Right atrium auricular region (tissue), 2 donors: Measurements from ENCODE around the gene AGRN. TPM values are rescaled to one million over a fixed set of nuclear protein-coding genes. Genes with fewer than 3 reads are reported as not detected.
"Not testable (repeated sequence)": the region's sequence is repeated elsewhere in the genome, so short reads cannot be mapped to it uniquely, and the experiment has no call there.

Source experiments
- DNase-seq: peaks from one replicate; pipeline ENCODE4 v3.0.0-alpha.2; 2019; ENCODE audit warnings: low spot score
- H3K27ac ChIP-seq, 2 donors: fragments of 200-600 bp; sonication (generic); 1 replicate in 1 of 2; 2 replicates in 1 of 2; pipeline ENCODE4 v1.5.1; 2016 to 2019
- H3K27me3 ChIP-seq, 2 donors: fragments of 200-600 bp; sonication (generic); one replicate each; pipeline versions ENCODE4 v1.5.1 to v1.6.0; 2017 to 2019
- H3K36me3 ChIP-seq: fragments of 200-600 bp; sonication (generic); one replicate; pipeline ENCODE4 v1.5.1; 2016
- H3K4me1 ChIP-seq, 2 donors: fragments of 200-600 bp; sonication (generic); one replicate each; pipeline versions ENCODE4 v1.5.1 to v1.6.0; 2017 to 2019
- H3K4me3 ChIP-seq, 2 donors: fragments of 200-600 bp; sonication (generic); 1 replicate in 1 of 2; 2 replicates in 1 of 2; pipeline ENCODE4 v1.5.1; 2017 to 2019; ENCODE audit warnings: mild to moderate bottlenecking in 1 of 2, moderate library complexity in 1 of 2
- H3K9me3 ChIP-seq, 2 donors: fragments of 200-600 bp; sonication (generic); one replicate each; pipeline ENCODE4 v1.5.1; 2019
- total RNA-seq, 2 donors: library from RNA; depleted of rRNA; stranded (reverse); fragments of >200 nt; gene quantifications; one replicate each; pipeline ENCODE4 v1.1.0, GENCODE V29; 2016
- TF ChIP-seq, protein P1 (sequence below), 2 donors: fragments of 200-600 bp; sonication (generic); IDR thresholded peaks; one replicate each; pipeline ENCODE4 v1.5.1; 2019; ENCODE audit warnings: antibody characterized with exemption in 2 of 2

AGRN gene
- total RNA-seq, 2 donors from 2014 or later: 22.5 to 27.9 TPM

DNA sequence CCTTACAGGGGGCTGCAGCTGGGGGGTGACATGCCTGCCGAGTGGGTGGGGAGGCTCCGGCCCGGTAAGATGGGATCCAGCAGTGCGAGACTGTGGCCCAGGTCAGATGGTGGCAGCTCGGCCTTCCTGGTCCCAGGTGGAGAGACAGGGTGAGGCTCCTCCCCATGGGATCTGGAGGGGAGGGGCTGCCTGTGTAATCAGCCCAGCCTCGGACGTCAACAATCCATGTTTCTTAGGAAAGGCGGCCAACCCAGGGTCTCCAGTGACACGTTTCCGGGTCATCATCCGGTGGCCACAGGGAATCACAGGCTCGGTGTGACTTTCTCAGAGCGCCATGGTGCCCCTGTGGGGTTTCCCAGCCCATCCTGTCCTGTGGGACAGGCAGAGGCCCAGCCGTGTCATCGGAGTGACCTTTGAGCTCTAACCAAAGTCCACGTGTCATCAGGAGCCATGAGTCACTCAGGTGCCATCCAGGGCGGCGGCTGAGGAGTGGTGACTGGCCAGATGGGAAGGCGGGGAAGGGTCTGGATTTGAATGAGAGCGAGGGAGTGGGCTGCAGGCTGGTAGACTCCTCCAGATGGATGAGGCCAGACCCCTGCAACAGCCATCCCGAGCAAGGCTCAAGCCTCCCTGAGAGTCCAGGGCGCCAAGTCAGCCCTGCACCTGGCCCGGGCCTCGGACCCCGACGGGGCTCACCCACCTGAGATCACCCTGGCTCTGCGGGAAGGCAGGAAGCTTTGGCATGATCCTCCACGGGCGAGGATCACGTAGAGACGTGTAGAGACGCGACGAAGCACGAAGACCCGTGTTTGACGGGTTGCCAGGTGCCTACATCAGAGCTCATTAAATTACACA, 13.4 kb upstream of the AGRN start:
- Histone ChIP-seq H3K4me1 (peaks cover 0 to 31% of the 10 kb centered on the region in 2 donors), H3K27me3 (no peaks in the 10 kb centered on the region), H3K36me3 (no peaks in the 10 kb centered on the region), H3K27ac (no peak overlapping the region), H3K9me3 (no peaks in the 10 kb centered on the region), H3K4me3 (no peak overlapping the region)
- DNase-seq: no peak
- TF ChIP-seq, protein P1, sequence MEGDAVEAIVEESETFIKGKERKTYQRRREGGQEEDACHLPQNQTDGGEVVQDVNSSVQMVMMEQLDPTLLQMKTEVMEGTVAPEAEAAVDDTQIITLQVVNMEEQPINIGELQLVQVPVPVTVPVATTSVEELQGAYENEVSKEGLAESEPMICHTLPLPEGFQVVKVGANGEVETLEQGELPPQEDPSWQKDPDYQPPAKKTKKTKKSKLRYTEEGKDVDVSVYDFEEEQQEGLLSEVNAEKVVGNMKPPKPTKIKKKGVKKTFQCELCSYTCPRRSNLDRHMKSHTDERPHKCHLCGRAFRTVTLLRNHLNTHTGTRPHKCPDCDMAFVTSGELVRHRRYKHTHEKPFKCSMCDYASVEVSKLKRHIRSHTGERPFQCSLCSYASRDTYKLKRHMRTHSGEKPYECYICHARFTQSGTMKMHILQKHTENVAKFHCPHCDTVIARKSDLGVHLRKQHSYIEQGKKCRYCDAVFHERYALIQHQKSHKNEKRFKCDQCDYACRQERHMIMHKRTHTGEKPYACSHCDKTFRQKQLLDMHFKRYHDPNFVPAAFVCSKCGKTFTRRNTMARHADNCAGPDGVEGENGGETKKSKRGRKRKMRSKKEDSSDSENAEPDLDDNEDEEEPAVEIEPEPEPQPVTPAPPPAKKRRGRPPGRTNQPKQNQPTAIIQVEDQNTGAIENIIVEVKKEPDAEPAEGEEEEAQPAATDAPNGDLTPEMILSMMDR (IDR thresholded peaks at IDR 0.05): no peak

DNA sequence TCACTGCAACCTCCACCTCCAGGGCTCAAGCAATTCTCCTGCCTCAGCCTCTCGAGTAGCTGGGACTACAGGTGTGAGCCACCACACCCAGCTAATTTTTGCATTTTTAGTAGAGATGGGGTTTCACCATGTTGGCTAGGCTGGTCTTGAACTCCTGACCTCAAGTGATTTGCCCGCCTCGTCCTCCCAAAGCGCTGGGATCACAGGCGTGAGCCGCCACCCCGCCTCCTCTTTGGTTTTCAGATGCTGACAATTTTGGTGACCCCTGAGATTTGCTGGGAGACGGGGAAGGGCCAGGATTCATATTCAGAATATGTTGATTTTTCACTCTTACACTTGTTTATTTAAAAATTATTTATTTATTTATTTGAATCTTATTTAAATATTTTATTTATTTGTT, 9.8 kb upstream of the AGRN start:
- peaks cover 0 to 24% of the 10 kb centered on the region in 2 donors for H3K4me1 ChIP-seq
- not testable (repeated sequence) for DNase-seq, H3K27me3 ChIP-seq, H3K4me3 ChIP-seq, H3K27ac ChIP-seq, H3K36me3 ChIP-seq, H3K9me3 ChIP-seq

- Histone ChIP-seq H3K27me3 (no peaks in the 10 kb centered on the region), H3K4me3 (no peak overlapping the region), H3K9me3 (no peaks in the 10 kb centered on the region), H3K27ac (no peak overlapping the region), H3K4me1 (peaks cover 0 to 11% of the 10 kb centered on the region in 2 donors), H3K36me3 (no peaks in the 10 kb centered on the region)
- TF ChIP-seq, protein P1 (IDR thresholded peaks at IDR 0.05): no peak
- no peak for DNase-seq
These were observed 8.4 kb upstream of the AGRN start for GRCh38 chr1:1011396-1011949.

DNA sequence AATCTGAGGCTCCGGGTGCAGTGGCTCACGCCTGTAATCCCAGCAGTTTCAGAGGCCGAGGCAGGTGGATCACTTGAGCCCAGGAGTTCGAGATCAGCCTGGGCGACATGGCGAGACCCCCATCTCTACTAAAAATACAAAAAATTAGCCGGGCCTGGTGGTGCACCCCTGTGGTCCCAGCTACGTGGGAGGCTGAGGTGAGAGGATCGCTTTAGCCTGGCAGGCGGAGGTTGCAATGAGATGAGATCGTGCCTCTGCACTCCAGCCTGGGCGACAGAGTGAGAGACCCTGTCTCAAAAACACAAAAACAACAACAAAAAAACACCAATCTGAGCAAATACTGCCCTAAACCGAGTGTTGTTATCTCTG, 7.2 kb upstream of the AGRN start:
- DNase-seq: not testable (repeated sequence)

GRCh38 chr1:1013105-1013921, 6.6 kb upstream of the AGRN start, which contains the start of gene ISG15:
Gene ISG15 (plus strand): TSS chr1:1013497. CDS start chr1:1013574, 77 bp downstream.
- H3K36me3 ChIP-seq: no peaks in the 10 kb centered on the region
- peak within 1 kb of the TSS; percentile 60 to 68 for H3K4me3 ChIP-seq
- H3K27ac ChIP-seq: peak within 1 kb of the TSS; percentile 90 to 94
- peaks cover 0 to 11% of the 10 kb centered on the region in 2 donors for H3K4me1 ChIP-seq
- DNase-seq: peak; percentile 96
- no peaks in the 10 kb centered on the region for H3K27me3 ChIP-seq
- H3K9me3 ChIP-seq: no peaks in the 10 kb centered on the region
- TF ChIP-seq, protein P1 (IDR thresholded peaks at IDR 0.05): no peak

More for the DNA sequence above, 7.2 kb upstream of the AGRN start:
- peak overlapping the region; percentile 60 to 68 for H3K4me3 ChIP-seq
- not testable (repeated sequence) for H3K27me3 ChIP-seq, H3K9me3 ChIP-seq, H3K36me3 ChIP-seq
- H3K4me1 ChIP-seq: peaks cover 0 to 11% of the 10 kb centered on the region in 2 donors
- peak overlapping the region; percentile 90 to 94 for H3K27ac ChIP-seq

GRCh38 chr1:1013922-1014648, 5.8 kb upstream of the AGRN start:
- H3K4me3 ChIP-seq: peak overlapping the region; percentile 60 to 68
- TF ChIP-seq, protein P1 (IDR thresholded peaks at IDR 0.05): no peak

More at GRCh38 chr1:1013922-1014648, 5.8 kb upstream of the AGRN start:
- no peak for DNase-seq
- H3K36me3 ChIP-seq: no peaks in the 10 kb centered on the region
- H3K27ac ChIP-seq: peak overlapping the region; percentile 90 to 94
- H3K27me3 ChIP-seq: no peaks in the 10 kb centered on the region
- no peaks in the 10 kb centered on the region for H3K9me3 ChIP-seq
- H3K4me1 ChIP-seq: peaks cover 0 to 15% of the 10 kb centered on the region in 2 donors
